Kidney (tissue), 22 donors: ENCODE measurements around the gene C1orf74. TPM values are rescaled to one million over a fixed set of nuclear protein-coding genes. Genes with fewer than 3 reads are reported as not detected.

ENCODE experiments used
- DNase-seq, 5 donors: peaks; one replicate each; pipeline ENCODE4 v3.0.0-alpha.2; 2013 to 2020
- FAIRE-seq: peaks from 2 replicates; lab custom pipeline; 2012; peaks lifted over from hg19 to GRCh38; lab: Jason Lieb, UNC
- H3K27ac ChIP-seq, 2 donors: one replicate each; pipeline ENCODE4 v1.7.0; 2013; ENCODE audit warnings: low read depth in 2 of 2, low read length in 2 of 2, inconsistent platforms in 1 of 2
- H3K27me3 ChIP-seq: one replicate; pipeline ENCODE4 v1.7.1; 2013; ENCODE audit warnings: low read length, inconsistent platforms; ENCODE audit not compliant: control insufficient read depth, insufficient read depth
- H3K36me3 ChIP-seq, 3 donors: one replicate each; pipeline versions ENCODE4 v1.7.0 to v1.7.1; 2013; ENCODE audit warnings: low read length in 3 of 3, control low read depth in 1 of 3, inconsistent platforms in 1 of 3; ENCODE audit not compliant: insufficient read depth in 3 of 3, control insufficient read depth in 2 of 3
- H3K4me1 ChIP-seq, 3 donors: one replicate each; pipeline versions ENCODE4 v1.7.0 to v1.7.1; 2013; ENCODE audit warnings: low read length in 3 of 3, inconsistent platforms in 1 of 3, low read depth in 1 of 3; ENCODE audit not compliant: control insufficient read depth in 2 of 3, insufficient read depth in 2 of 3
- H3K4me3 ChIP-seq, 3 donors: one replicate each; pipeline versions ENCODE4 v1.7.0 to v1.8.1; 2013; ENCODE audit warnings: low read length in 3 of 3, control low read depth in 1 of 3, inconsistent platforms in 1 of 3
- H3K9ac ChIP-seq, 3 donors: one replicate each; pipeline versions ENCODE4 v1.7.0 to v1.7.1; 2013; ENCODE audit warnings: low read length in 3 of 3, control low read depth in 1 of 3, inconsistent platforms in 1 of 3
- H3K9me3 ChIP-seq, 3 donors: one replicate each; pipeline versions ENCODE4 v1.7.0 to v1.7.1; 2013; ENCODE audit warnings: low read length in 3 of 3, control low read depth in 1 of 3, inconsistent platforms in 1 of 3; ENCODE audit not compliant: control insufficient read depth in 2 of 3, insufficient read depth in 1 of 3
- CTCF ChIP-seq: IDR thresholded peaks from 3 replicates; pipeline ENCODE4 v1.5.1; 2012; ENCODE audit warnings: mild to moderate bottlenecking, moderate library complexity, borderline replicate concordance; ENCODE audit not compliant: insufficient read depth; ENCODE audit errors: extremely low read depth
- intact Hi-C: fragments of 100-400 bp; cut with DNase I; formaldehyde crosslinking; loops from one replicate; pipeline ENCODE4 v1.11.1; 2022
- long read RNA-seq, 10 donors: library from polyadenylated mRNA in 1 of 10; unstranded in 1 of 10; transcript quantifications; one replicate each; pipeline ENCODE4 v2.0.0 and lab custom pipeline, GENCODE V29; 2021 to 2026
- polyA plus RNA-seq: library from polyadenylated mRNA; stranded (reverse); fragments of 350-450 nt; fragmentation: Illumina TruSeq; extraction: RNeasy Lipid Tissue Mini Kit (QIAGEN cat#74804); gene quantifications from one replicate; pipeline ENCODE4 v1.2.3, GENCODE V29; 2014; ENCODE audit warnings: low read depth, low replicate concordance; ENCODE audit not compliant: insufficient read depth
- total RNA-seq: library from RNA; stranded (reverse); fragmentation: NEBNext Ultra II Directional; extraction: Animal tissue kit (Norgen Biotek cat#: 25700); gene quantifications from one replicate; pipeline ENCODE4 v1.2.1, GENCODE V29; 2021
- donor health status: control.
- donor health status: control.
- donor health status: control.
- donor health status: control.
- donor health status: control.
- donor health status: DM: yes; HTN: yes; CAD: no.
- donor health status: Normal renal cell carcinoma (clear cell type).

C1orf74 gene
- total RNA-seq (2.5 TPM), polyA plus RNA-seq (2.5 TPM)
- long read RNA-seq, donor 1: 0 reads
- long read RNA-seq, donor 2, full-length matches to known transcripts: 5 of 5 reads
- long read RNA-seq, donor 2, partial matches to known transcripts: 0 of 5 reads
- long read RNA-seq, donor 2, other reads (novel, unspliced or antisense): 0 of 5 reads
- long read RNA-seq, donor 3, full-length matches to known transcripts: 4 of 4 reads
- long read RNA-seq, donor 3, partial matches to known transcripts: 0 of 4 reads
- long read RNA-seq, donor 3, other reads (novel, unspliced or antisense): 0 of 4 reads
- long read RNA-seq, donor 4: 0 reads
- long read RNA-seq, donor 5: 0 reads
- long read RNA-seq, donor 6, full-length matches to known transcripts: 4 of 4 reads
- long read RNA-seq, donor 6, partial matches to known transcripts: 0 of 4 reads
- long read RNA-seq, donor 6, other reads (novel, unspliced or antisense): 0 of 4 reads
- long read RNA-seq, donor 7, partial matches to known transcripts: 0 of 2 reads
- long read RNA-seq, donor 7, other reads (novel, unspliced or antisense): 2 of 2 reads
- long read RNA-seq, donor 8, full-length matches to known transcripts: 2 of 2 reads
- long read RNA-seq, donor 8, partial matches to known transcripts: 0 of 2 reads
- long read RNA-seq, donor 8, other reads (novel, unspliced or antisense): 0 of 2 reads
- long read RNA-seq, donor 9: 0 reads
- long read RNA-seq, donor 10: 0 reads

GRCh38 chr1:209784265-209785169 is at the start of gene C1orf74:
TSS of gene C1orf74 (minus strand) at chr1:209784559. CDS start at chr1:209783634, 925 bp downstream.
- Histone ChIP-seq H3K27me3 (no peaks in the 10 kb centered on the region), H3K9ac (peak within 1 kb of the TSS; percentile 43 to 91 (median 88)), H3K27ac (peak within 1 kb of the TSS; percentile 85 to 86), H3K9me3 (no peaks in the 10 kb centered on the region), H3K4me1 (peaks cover 0 to 29% (median 26%) of the 10 kb centered on the region in 3 donors), H3K4me3 (peak within 1 kb of the TSS; percentile 73 to 90 (median 90)), H3K36me3 (peaks cover 0 to 2% (median 0%) of the 10 kb centered on the region in 3 donors)
- FAIRE-seq: peak; percentile 83
- intact Hi-C loops: no loop called here
- DNase-seq: peak; percentile 99 to 100 (median 100)
- TF ChIP-seq CTCF: no peak

- Histone ChIP-seq H3K27me3 (no peaks in the 10 kb centered on the region), H3K36me3 (peaks cover 6 to 35% (median 29%) of the 10 kb centered on the region in 3 donors), H3K4me1 (peaks cover 0 to 3% (median 0%) of the 10 kb centered on the region in 3 donors)
Measured at GRCh38 chr1:209831615-209832014, 47.3 kb upstream of the C1orf74 start.

More at GRCh38 chr1:209831615-209832014, 47.3 kb upstream of the C1orf74 start:
- intact Hi-C loops: no loop called here
- no peaks in the 10 kb centered on the region for H3K9me3 ChIP-seq
- FAIRE-seq: no peak
- H3K9ac ChIP-seq: no peak overlapping the region
- no peak overlapping the region for H3K27ac ChIP-seq
- no peak overlapping the region for H3K4me3 ChIP-seq
- DNase-seq: no peak
- TF ChIP-seq CTCF: no peak
